ENCODE measurements around the gene KLRG1.

The KLRG1 gene

GRCh38 chr12:9040484-9041186 is 51.3 kb downstream of the KLRG1 start:
- Mint-ChIP-seq H3K4me3 (no peak overlapping the region), H3K27ac (no peak overlapping the region)
- ATAC-seq (ENCODE audit: low read depth): no peak

GRCh38 chr12:9041321-9041720 is 52.0 kb downstream of the KLRG1 start:
- ATAC-seq (ENCODE audit: low read depth): no peak
- H3K4me1 Mint-ChIP-seq: no peaks in the 10 kb centered on the region
- DNase-seq (ENCODE audit: low spot score in 2 of 2): no peak
- H3K27me3 Mint-ChIP-seq: no peaks in the 10 kb centered on the region
- H3K4me3 Mint-ChIP-seq: no peak overlapping the region
- H3K27ac Mint-ChIP-seq: no peak overlapping the region
- no peaks in the 10 kb centered on the region for H3K36me3 Mint-ChIP-seq
- peaks cover 5% of the 10 kb centered on the region for H3K9me3 Mint-ChIP-seq

More at GRCh38 chr12:9040484-9041186, 51.3 kb downstream of the KLRG1 start:
- no peaks in the 10 kb centered on the region for H3K4me1 Mint-ChIP-seq
- H3K27me3 Mint-ChIP-seq: no peaks in the 10 kb centered on the region
- H3K9me3 Mint-ChIP-seq: peaks cover 3% of the 10 kb centered on the region
- no peaks in the 10 kb centered on the region for H3K36me3 Mint-ChIP-seq
- DNase-seq (ENCODE audit: low spot score in 2 of 2): no peak

GRCh38 chr12:9043766-9044165 is 54.4 kb downstream of the KLRG1 start:
- no peaks in the 10 kb centered on the region for H3K4me1 Mint-ChIP-seq
- H3K27me3 Mint-ChIP-seq: no peaks in the 10 kb centered on the region
- H3K27ac Mint-ChIP-seq: no peak overlapping the region
- no peak for ATAC-seq (ENCODE audit: low read depth)
- no peak for DNase-seq (ENCODE audit: low spot score in 2 of 2)
- peaks cover 5% of the 10 kb centered on the region for H3K9me3 Mint-ChIP-seq
- H3K36me3 Mint-ChIP-seq: no peaks in the 10 kb centered on the region
- no peak overlapping the region for H3K4me3 Mint-ChIP-seq

- no peak overlapping the region for H3K4me3 Mint-ChIP-seq
These were observed 57.8 kb downstream of the KLRG1 start for GRCh38 chr12:9047105-9047504.

GRCh38 chr12:9048930-9049329 is 59.6 kb downstream of the KLRG1 start:
- Mint-ChIP-seq H3K9me3 (peaks cover 5% of the 10 kb centered on the region), H3K4me3 (no peak overlapping the region), H3K27me3 (peaks cover 3% of the 10 kb centered on the region), H3K4me1 (no peaks in the 10 kb centered on the region), H3K36me3 (no peaks in the 10 kb centered on the region), H3K27ac (no peak overlapping the region)
- DNase-seq (ENCODE audit: low spot score in 2 of 2): no peak
- ATAC-seq (ENCODE audit: low read depth): no peak

More at GRCh38 chr12:9047105-9047504, 57.8 kb downstream of the KLRG1 start:
- no peak for ATAC-seq (ENCODE audit: low read depth)
- no peak for DNase-seq (ENCODE audit: low spot score in 2 of 2)
- no peaks in the 10 kb centered on the region for H3K4me1 Mint-ChIP-seq
- H3K36me3 Mint-ChIP-seq: no peaks in the 10 kb centered on the region
- no peaks in the 10 kb centered on the region for H3K27me3 Mint-ChIP-seq
- peaks cover 5% of the 10 kb centered on the region for H3K9me3 Mint-ChIP-seq
- H3K27ac Mint-ChIP-seq: no peak overlapping the region

GRCh38 chr12:9049520-9050133 is 60.3 kb downstream of the KLRG1 start:
- H3K9me3 Mint-ChIP-seq: peaks cover 5% of the 10 kb centered on the region
- peak in 1 of 2 donors; percentile 14 for DNase-seq (ENCODE audit: low spot score in 2 of 2)
- ATAC-seq (ENCODE audit: low read depth): peak; percentile 66
- H3K36me3 Mint-ChIP-seq: no peaks in the 10 kb centered on the region
- peaks cover 4% of the 10 kb centered on the region for H3K27me3 Mint-ChIP-seq
- no peaks in the 10 kb centered on the region for H3K4me1 Mint-ChIP-seq
- H3K4me3 Mint-ChIP-seq: no peak overlapping the region
- H3K27ac Mint-ChIP-seq: no peak overlapping the region

GRCh38 chr12:9050521-9051157 is 61.3 kb downstream of the KLRG1 start:
- no peak overlapping the region for H3K27ac Mint-ChIP-seq
- no peak for DNase-seq (ENCODE audit: low spot score in 2 of 2)

GRCh38 chr12:9051158-9051550 is 61.8 kb downstream of the KLRG1 start:
- no peaks in the 10 kb centered on the region for H3K9me3 Mint-ChIP-seq
- H3K36me3 Mint-ChIP-seq: no peaks in the 10 kb centered on the region
- no peak overlapping the region for H3K27ac Mint-ChIP-seq
- ATAC-seq (ENCODE audit: low read depth) (no peak), DNase-seq (ENCODE audit: low spot score in 2 of 2) (no peak)
- no peak overlapping the region for H3K4me3 Mint-ChIP-seq
- H3K4me1 Mint-ChIP-seq: no peaks in the 10 kb centered on the region
- peaks cover 6% of the 10 kb centered on the region for H3K27me3 Mint-ChIP-seq

More at GRCh38 chr12:9050521-9051157, 61.3 kb downstream of the KLRG1 start:
- H3K9me3 Mint-ChIP-seq: peaks cover 2% of the 10 kb centered on the region
- H3K4me1 Mint-ChIP-seq: no peaks in the 10 kb centered on the region
- no peak for ATAC-seq (ENCODE audit: low read depth)
- peaks cover 5% of the 10 kb centered on the region for H3K27me3 Mint-ChIP-seq
- H3K4me3 Mint-ChIP-seq: no peak overlapping the region
- H3K36me3 Mint-ChIP-seq: no peaks in the 10 kb centered on the region

- no peak overlapping the region for H3K4me3 Mint-ChIP-seq
- ATAC-seq (ENCODE audit: low read depth) (no peak), DNase-seq (ENCODE audit: low spot score in 2 of 2) (no peak)
- peaks cover 6% of the 10 kb centered on the region for H3K27me3 Mint-ChIP-seq
- no peaks in the 10 kb centered on the region for H3K4me1 Mint-ChIP-seq
- H3K27ac Mint-ChIP-seq: no peak overlapping the region
- H3K9me3 Mint-ChIP-seq: no peaks in the 10 kb centered on the region
- no peaks in the 10 kb centered on the region for H3K36me3 Mint-ChIP-seq
These were observed 63.3 kb downstream of the KLRG1 start for GRCh38 chr12:9052610-9053009.
